OCI-LY3 (cell line): ENCODE measurements around the gene ZSWIM5.
"Not testable (repeated sequence)": the region's sequence is repeated elsewhere in the genome, so short reads cannot be mapped to it uniquely, and the experiment has no call there.

Experiments
- H2AFZ ChIP-seq: fragments of 200-600, 300-600 bp; shearing (Covaris generic); 2 replicates; pipeline ENCODE4 v1.6.0; 2014; ENCODE audit warnings: antibody characterized with exemption, low read depth, low read length
- H3K27ac ChIP-seq: fragments of 200-600, 300-600 bp; sonication (generic); 2 replicates; pipeline ENCODE4 v1.5.1; 2014; ENCODE audit warnings: mild to moderate bottlenecking, low read length, moderate library complexity, mixed read lengths
- H3K27me3 ChIP-seq: fragments of 200-600, 300-600 bp; sonication (generic); 2 replicates; pipeline ENCODE4 v1.6.1; 2014; ENCODE audit warnings: low read depth, low read length, mixed read lengths
- H3K36me3 ChIP-seq: fragments of 200-600, 300-600 bp; sonication (generic); replicated peaks from 2 replicates; pipeline ENCODE3; 2014; ENCODE audit warnings: low read depth, low read length, mixed read lengths
- H3K4me1 ChIP-seq: fragments of 300-600, 200-600 bp; sonication (generic); 2 replicates; pipeline ENCODE4 v1.6.1; 2014; ENCODE audit warnings: low read length, mixed read lengths
- H3K4me2 ChIP-seq: fragments of 200-600, 300-600 bp; sonication (generic); 2 replicates; pipeline ENCODE4 v1.6.1; 2014; ENCODE audit warnings: low read length, mixed read lengths
- H3K4me3 ChIP-seq: fragments of 300-600, 200-600 bp; sonication (generic); 2 replicates; pipeline ENCODE4 v1.5.1; 2014; ENCODE audit warnings: antibody characterized with exemption, mild to moderate bottlenecking, low read length, moderate library complexity
- H3K79me2 ChIP-seq: fragments of 300-600, 200-600 bp; shearing (Covaris generic); 2 replicates; pipeline ENCODE4 v1.6.1; 2014; ENCODE audit warnings: mild to moderate bottlenecking, low read length, mixed read lengths
- H3K9ac ChIP-seq: fragments of 300-600, 200-600 bp; shearing (Covaris generic); 2 replicates; pipeline ENCODE4 v1.6.0; 2014; ENCODE audit warnings: mild to moderate bottlenecking, low read length, moderate library complexity
- H3K9me3 ChIP-seq: fragments of 200-600, 300-600 bp; shearing (Covaris generic); 2 replicates; pipeline ENCODE4 v1.6.1; 2014; ENCODE audit warnings: low read length, mixed read lengths; ENCODE audit not compliant: insufficient read depth
- H4K20me1 ChIP-seq: fragments of 200-600, 300-600 bp; sonication (generic); 2 replicates; pipeline ENCODE4 v1.6.1; 2016; ENCODE audit warnings: low read length, mixed read lengths; ENCODE audit not compliant: insufficient read depth
- EZH2phosphoT487 ChIP-seq: fragments of 200-600 bp; shearing (Covaris generic); IDR thresholded peaks from 2 replicates; pipeline ENCODE4 v1.6.1; 2018; ENCODE audit warnings: antibody characterized with exemption, mixed run types, low read depth
- TF ChIP-seq, protein P1 (sequence below): fragments of 200-600, 300-600 bp; sonication (generic); IDR thresholded peaks from 2 replicates; pipeline ENCODE4 v1.5.1; 2014; ENCODE audit warnings: antibody characterized with exemption, low read length, low read depth

The ZSWIM5 gene

GRCh38 chr1:45172764-45173163 lies 33.6 kb downstream of the ZSWIM5 start:
- H3K4me3 ChIP-seq = no peak overlapping the region
- H2AFZ ChIP-seq = no peak overlapping the region
- no peaks in the 10 kb centered on the region for H3K9me3 ChIP-seq
- no peaks in the 10 kb centered on the region for H4K20me1 ChIP-seq
- H3K36me3 ChIP-seq = no peaks in the 10 kb centered on the region
- H3K27me3 ChIP-seq = no peaks in the 10 kb centered on the region
- H3K27ac ChIP-seq = no peak overlapping the region
- no peaks in the 10 kb centered on the region for H3K79me2 ChIP-seq
- no peaks in the 10 kb centered on the region for H3K4me1 ChIP-seq
- H3K4me2 ChIP-seq = no peak overlapping the region
- no peak overlapping the region for H3K9ac ChIP-seq
- no peak for TF ChIP-seq EZH2phosphoT487
- TF ChIP-seq, protein P1, sequence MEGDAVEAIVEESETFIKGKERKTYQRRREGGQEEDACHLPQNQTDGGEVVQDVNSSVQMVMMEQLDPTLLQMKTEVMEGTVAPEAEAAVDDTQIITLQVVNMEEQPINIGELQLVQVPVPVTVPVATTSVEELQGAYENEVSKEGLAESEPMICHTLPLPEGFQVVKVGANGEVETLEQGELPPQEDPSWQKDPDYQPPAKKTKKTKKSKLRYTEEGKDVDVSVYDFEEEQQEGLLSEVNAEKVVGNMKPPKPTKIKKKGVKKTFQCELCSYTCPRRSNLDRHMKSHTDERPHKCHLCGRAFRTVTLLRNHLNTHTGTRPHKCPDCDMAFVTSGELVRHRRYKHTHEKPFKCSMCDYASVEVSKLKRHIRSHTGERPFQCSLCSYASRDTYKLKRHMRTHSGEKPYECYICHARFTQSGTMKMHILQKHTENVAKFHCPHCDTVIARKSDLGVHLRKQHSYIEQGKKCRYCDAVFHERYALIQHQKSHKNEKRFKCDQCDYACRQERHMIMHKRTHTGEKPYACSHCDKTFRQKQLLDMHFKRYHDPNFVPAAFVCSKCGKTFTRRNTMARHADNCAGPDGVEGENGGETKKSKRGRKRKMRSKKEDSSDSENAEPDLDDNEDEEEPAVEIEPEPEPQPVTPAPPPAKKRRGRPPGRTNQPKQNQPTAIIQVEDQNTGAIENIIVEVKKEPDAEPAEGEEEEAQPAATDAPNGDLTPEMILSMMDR = no peak

GRCh38 chr1:45172005-45172404 lies 34.4 kb downstream of the ZSWIM5 start:
- Histone ChIP-seq H3K27me3 (no peaks in the 10 kb centered on the region), H3K4me3 (no peak overlapping the region), H3K4me1 (no peaks in the 10 kb centered on the region), H3K79me2 (no peaks in the 10 kb centered on the region), H3K36me3 (no peaks in the 10 kb centered on the region), H4K20me1 (no peaks in the 10 kb centered on the region), H2AFZ (no peak overlapping the region), H3K9ac (no peak overlapping the region), H3K9me3 (no peaks in the 10 kb centered on the region), H3K27ac (no peak overlapping the region), H3K4me2 (no peak overlapping the region)
- no peak for TF ChIP-seq EZH2phosphoT487
- TF ChIP-seq, protein P1 = no peak

- Histone ChIP-seq H3K9ac (no peak overlapping the region), H4K20me1 (no peaks in the 10 kb centered on the region), H2AFZ (no peak overlapping the region), H3K9me3 (no peaks in the 10 kb centered on the region), H3K4me2 (no peak overlapping the region), H3K27ac (no peak overlapping the region), H3K79me2 (no peaks in the 10 kb centered on the region), H3K27me3 (no peaks in the 10 kb centered on the region), H3K36me3 (no peaks in the 10 kb centered on the region), H3K4me3 (no peak overlapping the region), H3K4me1 (no peaks in the 10 kb centered on the region)
- no peak for TF ChIP-seq EZH2phosphoT487
Observed at GRCh38 chr1:45171575-45171974, 34.8 kb downstream of the ZSWIM5 start.

GRCh38 chr1:45170151-45170742 lies 36.2 kb downstream of the ZSWIM5 start:
- no peaks in the 10 kb centered on the region for H4K20me1 ChIP-seq
- H3K36me3 ChIP-seq = no peaks in the 10 kb centered on the region
- H3K27ac ChIP-seq = no peak overlapping the region
- TF ChIP-seq EZH2phosphoT487 = no peak
- TF ChIP-seq, protein P1 = no peak
- no peaks in the 10 kb centered on the region for H3K79me2 ChIP-seq
- no peak overlapping the region for H2AFZ ChIP-seq
- no peaks in the 10 kb centered on the region for H3K27me3 ChIP-seq
- H3K9ac ChIP-seq = no peak overlapping the region
- no peak overlapping the region for H3K4me2 ChIP-seq
- H3K4me1 ChIP-seq = no peaks in the 10 kb centered on the region
- H3K4me3 ChIP-seq = no peak overlapping the region
- no peaks in the 10 kb centered on the region for H3K9me3 ChIP-seq

DNA sequence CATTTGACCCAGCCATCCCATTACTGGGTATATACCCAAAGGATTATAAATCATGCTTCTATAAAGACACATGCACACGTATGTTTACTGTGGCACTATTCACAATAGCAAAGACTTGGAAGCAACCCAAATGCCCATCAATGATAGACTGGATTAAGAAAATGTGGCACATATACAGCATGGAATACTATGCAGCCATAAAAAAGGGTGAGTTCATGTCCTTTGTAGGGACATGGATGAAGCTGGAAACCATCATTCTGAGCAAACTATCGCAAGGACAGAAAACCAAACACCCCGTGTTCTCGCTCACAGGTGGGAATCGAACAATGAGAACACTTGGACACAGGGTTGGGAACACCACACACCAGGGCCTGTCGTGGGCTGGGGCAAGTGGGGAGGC lies 38.5 kb downstream of the ZSWIM5 start:
- H3K79me2 ChIP-seq, H3K4me2 ChIP-seq, H3K9me3 ChIP-seq, H3K27me3 ChIP-seq, H3K4me3 ChIP-seq, H4K20me1 ChIP-seq, H3K4me1 ChIP-seq, H2AFZ ChIP-seq, H3K27ac ChIP-seq, H3K36me3 ChIP-seq, H3K9ac ChIP-seq: not testable (repeated sequence)

- not testable (repeated sequence) for H3K36me3 ChIP-seq, H4K20me1 ChIP-seq, H3K4me1 ChIP-seq, H3K4me2 ChIP-seq, H3K79me2 ChIP-seq, H3K9me3 ChIP-seq, H2AFZ ChIP-seq, H3K27me3 ChIP-seq, H3K27ac ChIP-seq, H3K4me3 ChIP-seq, H3K9ac ChIP-seq
Observed at GRCh38 chr1:45164307-45164706, 42.1 kb downstream of the ZSWIM5 start.

DNA sequence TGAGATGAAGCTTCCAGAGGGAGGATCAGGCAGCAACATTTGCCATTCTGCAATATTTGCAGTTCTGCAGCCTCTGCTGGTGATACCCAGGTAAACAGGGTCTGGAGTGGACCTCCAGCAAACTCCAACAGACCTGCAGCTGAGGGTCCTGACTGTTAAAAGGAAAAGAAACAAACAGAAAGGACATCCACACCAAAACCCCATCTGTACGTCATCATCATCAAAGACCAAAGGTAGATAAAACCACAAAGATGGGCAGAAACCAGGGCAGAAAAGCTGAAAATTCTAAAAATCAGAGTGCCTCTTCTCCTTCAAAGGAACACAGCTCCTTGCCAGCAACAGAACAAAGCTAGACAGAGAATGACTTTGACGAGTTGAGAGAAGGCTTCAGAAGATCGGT lies 43.3 kb downstream of the ZSWIM5 start:
- H3K27me3 ChIP-seq, H3K4me2 ChIP-seq, H3K27ac ChIP-seq, H2AFZ ChIP-seq, H4K20me1 ChIP-seq, H3K9me3 ChIP-seq, H3K4me1 ChIP-seq, H3K36me3 ChIP-seq, H3K4me3 ChIP-seq, H3K79me2 ChIP-seq, H3K9ac ChIP-seq: not testable (repeated sequence)
